Measurements from ENCODE around the gene ACAD11. TPM values are rescaled to one million over a fixed set of nuclear protein-coding genes. Genes with fewer than 3 reads are reported as not detected.

ACAD11 gene
- total RNA-seq, 1 experiment from 2014 or later: 12.6 TPM

GRCh38 chr3:132570016-132570415 lies 89.6 kb downstream of the ACAD11 start:
- ATAC-seq (no peak), DNase-seq (ENCODE audit: low read depth, low spot score) (no peak)
- no peak overlapping the region for H3K4me2 ChIP-seq (ENCODE audit: low read length)
- H3K9me2 ChIP-seq (ENCODE audit: insufficient read depth): no peaks in the 10 kb centered on the region
- H3K9me3 ChIP-seq (ENCODE audit: control insufficient read depth in 1 of 2, insufficient read depth in 1 of 2, low read depth in 1 of 2, low read length in 2 of 2): no peaks in the 10 kb centered on the region
- POLR2A ChIA-PET: no interaction called here
- intact Hi-C loops (cut with micrococcal nuclease): no loop called here
- CTCF ChIA-PET: no interaction called here
- no peaks in the 10 kb centered on the region for H4K20me1 ChIP-seq (ENCODE audit: insufficient read depth)
- no peak overlapping the region for H2AFZ ChIP-seq (ENCODE audit: low read depth, low read length, poor library complexity, severe bottlenecking)
- no peaks in the 10 kb centered on the region for H3K4me1 ChIP-seq (ENCODE audit: control insufficient read depth in 1 of 2, insufficient read depth in 2 of 2, low read length in 2 of 2)
- H3K27me3 ChIP-seq (ENCODE audit: insufficient read depth, low read length): no peaks in the 10 kb centered on the region
- H3K36me3 ChIP-seq (ENCODE audit: control insufficient read depth in 1 of 2, insufficient read depth in 2 of 2, low read length in 2 of 2): no peaks in the 10 kb centered on the region
- BruUV-seq (replicated peaks): no TSS peak
- H3K9ac ChIP-seq (ENCODE audit: low read length): no peak overlapping the region
- H3K27ac ChIP-seq (ENCODE audit: low read depth, low read length): no peak overlapping the region
- RAD21 ChIA-PET (ENCODE audit: low non-redundant PET in 1 of 2, low total read pairs in 2 of 2, uncharacterized antibody in 2 of 2, unreplicated experiment in 2 of 2): no interaction called here
- no peak for TF ChIP-seq SIN3A (IDR thresholded peaks at IDR 0.05; ENCODE audit: low read depth)
- no peak overlapping the region for H3K4me3 ChIP-seq (replicated peaks in 1 of 2; ENCODE audit: low read depth in 1 of 2, low read length in 2 of 2)
- H3K79me2 ChIP-seq (ENCODE audit: insufficient read depth, low read length): no peaks in the 10 kb centered on the region

GRCh38 chr3:132569580-132569979 lies 90.0 kb downstream of the ACAD11 start:
- H3K4me3 ChIP-seq (replicated peaks in 1 of 2; ENCODE audit: low read depth in 1 of 2, low read length in 2 of 2): no peak overlapping the region
- intact Hi-C loops (cut with micrococcal nuclease): no loop called here
- no peaks in the 10 kb centered on the region for H3K9me2 ChIP-seq (ENCODE audit: insufficient read depth)
- DNase-seq (ENCODE audit: low read depth, low spot score) (no peak), ATAC-seq (no peak)
- H2AFZ ChIP-seq (ENCODE audit: low read depth, low read length, poor library complexity, severe bottlenecking): no peak overlapping the region
- TF ChIP-seq ZFX (IDR thresholded peaks at IDR 0.05): no peak
- TF ChIP-seq EZH2phosphoT487 (IDR thresholded peaks at IDR 0.05; ENCODE audit: borderline replicate concordance): no peak
- no peak for TF ChIP-seq RAD21 (IDR thresholded peaks at IDR 0.05; ENCODE audit: low read depth)
- no peak for TF ChIP-seq POLR2A (IDR thresholded peaks at IDR 0.05; ENCODE audit: borderline replicate concordance, extremely low read depth, insufficient read depth, insufficient read length)
- no peak for TF ChIP-seq ELF1 (IDR thresholded peaks at IDR 0.05; ENCODE audit: borderline replicate concordance, low read depth)
- no peak for TF ChIP-seq CEBPB (IDR thresholded peaks at IDR 0.05; ENCODE audit: low read depth)
- no peak overlapping the region for H3K4me2 ChIP-seq (ENCODE audit: low read length)
- CTCF ChIA-PET: no interaction called here
- no peaks in the 10 kb centered on the region for H3K4me1 ChIP-seq (ENCODE audit: control insufficient read depth in 1 of 2, insufficient read depth in 2 of 2, low read length in 2 of 2)
- RAD21 ChIA-PET (ENCODE audit: low non-redundant PET in 1 of 2, low total read pairs in 2 of 2, uncharacterized antibody in 2 of 2, unreplicated experiment in 2 of 2): no interaction called here
- no peaks in the 10 kb centered on the region for H3K36me3 ChIP-seq (ENCODE audit: control insufficient read depth in 1 of 2, insufficient read depth in 2 of 2, low read length in 2 of 2)
- no TSS peak for BruUV-seq (replicated peaks)
- no peak overlapping the region for H3K27ac ChIP-seq (ENCODE audit: low read depth, low read length)
- H3K79me2 ChIP-seq (ENCODE audit: insufficient read depth, low read length): no peaks in the 10 kb centered on the region
- POLR2A ChIA-PET: no interaction called here
- no peaks in the 10 kb centered on the region for H3K9me3 ChIP-seq (ENCODE audit: control insufficient read depth in 1 of 2, insufficient read depth in 1 of 2, low read depth in 1 of 2, low read length in 2 of 2)
- no peaks in the 10 kb centered on the region for H4K20me1 ChIP-seq (ENCODE audit: insufficient read depth)
- H3K9ac ChIP-seq (ENCODE audit: low read length): no peak overlapping the region
- no peaks in the 10 kb centered on the region for H3K27me3 ChIP-seq (ENCODE audit: insufficient read depth, low read length)

Measured in HCT116 (cell line).